ENCODE data around the gene MIEF1.

MIEF1 gene

DNA sequence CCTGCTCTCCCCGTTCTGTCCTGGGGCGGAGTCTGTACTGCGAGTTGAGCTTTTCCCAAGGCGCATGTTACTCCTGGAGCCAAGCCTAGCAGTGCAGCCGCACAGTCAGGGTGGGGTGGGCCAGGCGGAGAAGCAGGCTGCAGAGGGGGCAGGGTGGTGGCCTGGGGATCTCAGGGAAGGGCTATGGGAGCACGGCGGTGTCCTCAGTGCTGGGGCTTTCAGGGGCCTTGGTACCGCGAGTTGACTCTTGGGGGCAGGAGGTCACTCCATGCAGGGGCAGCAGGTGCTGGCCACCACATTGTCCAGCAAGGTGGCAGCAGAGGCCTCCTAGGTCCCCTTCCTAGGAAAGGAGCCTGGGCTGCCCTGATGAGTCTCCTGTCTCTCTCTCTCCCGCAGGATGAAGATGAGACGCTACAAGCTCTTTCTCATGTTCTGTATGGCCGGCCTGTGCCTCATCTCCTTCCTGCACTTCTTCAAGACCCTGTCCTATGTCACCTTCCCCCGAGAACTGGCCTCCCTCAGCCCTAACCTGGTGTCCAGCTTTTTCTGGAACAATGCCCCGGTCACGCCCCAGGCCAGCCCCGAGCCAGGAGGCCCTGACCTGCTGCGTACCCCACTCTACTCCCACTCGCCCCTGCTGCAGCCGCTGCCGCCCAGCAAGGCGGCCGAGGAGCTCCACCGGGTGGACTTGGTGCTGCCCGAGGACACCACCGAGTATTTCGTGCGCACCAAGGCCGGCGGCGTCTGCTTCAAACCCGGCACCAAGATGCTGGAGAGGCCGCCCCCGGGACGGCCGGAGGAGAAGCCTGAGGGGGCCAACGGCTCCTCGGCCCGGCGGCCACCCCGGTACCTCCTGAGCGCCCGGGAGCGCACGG, 14.9 kb upstream of the MIEF1 start:
- in situ Hi-C loops (cut with HindIII; ENCODE audit: low pct_ligation_motif_present, low pct_unique_long_range_greater_than_20kb, low sequenced_read_pairs): loop anchor here (25.0 kb wide), 1 partner anchor 100 kb away; the partner anchor contains the start of gene TAB1

GRCh38 chr22:39487826-39488520, 14.1 kb upstream of the MIEF1 start:
- in situ Hi-C loops (cut with HindIII; ENCODE audit: low pct_ligation_motif_present, low pct_unique_long_range_greater_than_20kb, low sequenced_read_pairs): loop anchor here (25.0 kb wide), 1 partner anchor 101 kb away; the partner anchor contains the start of gene TAB1
- DNase-seq: no peak

More for the DNA sequence above, 14.9 kb upstream of the MIEF1 start:
- DNase-seq: no peak

- DNase-seq: no peak
- in situ Hi-C loops (cut with HindIII; ENCODE audit: low pct_ligation_motif_present, low pct_unique_long_range_greater_than_20kb, low sequenced_read_pairs): loop anchor here (25.0 kb wide), 1 partner anchor 101 kb away; the partner anchor contains the start of gene TAB1
These were observed 13.5 kb upstream of the MIEF1 start for GRCh38 chr22:39488563-39489083.

- in situ Hi-C loops (cut with HindIII; ENCODE audit: low pct_ligation_motif_present, low pct_unique_long_range_greater_than_20kb, low sequenced_read_pairs): loop anchor here (25.0 kb wide), 1 partner anchor 102 kb away; the partner anchor contains the start of gene TAB1
- DNase-seq: no peak
These were observed 12.7 kb upstream of the MIEF1 start for GRCh38 chr22:39489094-39490068.

DNA sequence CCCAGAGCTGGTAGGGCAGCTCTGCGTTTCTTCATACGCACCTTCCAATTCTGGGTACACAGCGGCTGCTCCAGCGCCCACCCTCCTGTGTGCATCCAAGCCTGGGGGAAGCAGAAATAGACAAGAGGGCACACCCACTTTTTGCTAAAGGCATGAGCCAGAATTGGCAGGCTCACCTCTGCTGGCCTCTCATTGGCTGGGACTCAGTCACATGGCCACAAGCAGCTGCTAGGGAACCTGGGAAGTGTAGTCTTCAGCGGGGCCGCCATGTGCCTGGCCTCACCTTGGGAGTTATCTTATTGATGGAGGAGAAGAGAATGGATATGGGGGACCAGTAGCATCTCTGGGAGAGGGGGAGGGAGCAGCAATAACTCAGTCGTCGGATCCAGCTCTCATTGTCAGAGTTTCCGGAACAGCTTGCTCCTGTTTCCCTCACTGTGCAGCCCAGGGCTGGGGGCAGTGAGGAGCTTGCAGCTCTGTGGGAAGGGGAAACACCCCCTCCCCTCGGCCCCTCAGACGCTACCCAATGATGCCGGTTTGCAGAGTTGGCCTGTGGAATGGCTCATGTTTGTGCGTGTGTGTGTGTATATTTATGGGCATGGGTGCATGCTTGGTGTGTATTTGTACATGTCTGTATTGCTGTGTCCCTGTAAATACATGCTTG, 11.8 kb upstream of the MIEF1 start:
- in situ Hi-C loops (cut with HindIII; ENCODE audit: low pct_ligation_motif_present, low pct_unique_long_range_greater_than_20kb, low sequenced_read_pairs): loop anchor here (25.0 kb wide), 1 partner anchor 103 kb away; the partner anchor contains the start of gene TAB1
- peak; percentile 55 for DNase-seq

DNA sequence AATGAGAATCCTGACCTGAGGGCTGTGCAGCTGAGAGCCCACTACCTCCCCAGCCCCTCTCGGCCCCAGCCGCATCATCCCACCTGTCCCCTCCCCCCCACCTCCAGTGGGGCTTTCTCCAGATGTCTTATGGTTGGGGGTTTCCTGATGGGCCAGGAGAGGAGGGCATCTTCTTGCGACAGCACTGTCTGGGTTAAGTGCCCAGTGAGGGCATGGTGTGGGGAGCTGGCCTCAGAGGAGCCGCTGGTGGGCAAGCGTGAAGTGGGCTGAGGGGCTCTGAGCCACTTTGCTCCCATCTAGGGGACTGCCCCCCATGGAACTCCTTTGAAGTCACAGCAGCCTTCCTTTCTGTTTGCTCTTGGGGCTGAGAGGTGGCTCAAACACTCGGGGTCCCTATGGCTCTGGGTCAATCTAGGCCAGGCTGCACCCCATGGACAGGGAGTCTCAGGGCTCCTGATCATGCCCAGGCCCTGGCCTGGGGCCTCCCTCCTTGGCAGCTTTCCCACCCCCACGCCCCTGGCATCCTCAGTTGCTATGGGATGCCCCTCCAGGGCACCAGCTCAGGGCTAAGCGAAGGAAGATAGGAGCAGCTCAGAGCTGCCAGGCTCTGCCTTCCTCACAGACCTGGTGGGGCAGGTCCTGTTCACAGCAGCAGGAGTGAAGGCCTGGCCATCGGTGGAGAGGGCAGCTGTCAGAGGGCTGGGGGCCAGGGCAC, 11.0 kb upstream of the MIEF1 start:
- no peak for DNase-seq
- in situ Hi-C loops (cut with HindIII; ENCODE audit: low pct_ligation_motif_present, low pct_unique_long_range_greater_than_20kb, low sequenced_read_pairs): loop anchor here (25.0 kb wide), 1 partner anchor 104 kb away; the partner anchor contains the start of gene TAB1

GRCh38 chr22:39491696-39492095, 10.4 kb upstream of the MIEF1 start:
- no peak for DNase-seq
- in situ Hi-C loops (cut with HindIII; ENCODE audit: low pct_ligation_motif_present, low pct_unique_long_range_greater_than_20kb, low sequenced_read_pairs): loop anchor here (25.0 kb wide), 1 partner anchor 104 kb away; the partner anchor contains the start of gene TAB1

DNA sequence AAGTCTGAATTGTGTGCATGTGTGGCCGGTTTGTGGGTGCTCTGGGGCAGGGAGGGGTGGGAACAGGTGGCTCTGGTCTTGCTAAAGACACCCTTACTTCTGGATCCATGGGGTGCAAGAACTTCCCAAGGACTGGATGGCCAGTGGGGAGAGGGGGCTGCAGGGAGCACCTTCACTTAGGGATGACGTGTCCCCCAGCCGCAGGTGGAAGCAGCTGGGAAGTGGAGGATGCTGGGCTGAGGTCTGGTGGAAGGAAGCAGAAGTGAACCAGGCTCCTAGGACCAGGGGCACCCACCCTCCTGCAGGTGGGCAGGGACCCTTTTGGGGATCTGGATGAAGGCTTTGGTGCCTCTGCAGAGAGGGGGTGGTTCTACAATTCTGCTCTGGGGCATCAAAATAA, 9.9 kb upstream of the MIEF1 start:
- in situ Hi-C loops (cut with HindIII; ENCODE audit: low pct_ligation_motif_present, low pct_unique_long_range_greater_than_20kb, low sequenced_read_pairs): loop anchor here (25.0 kb wide), 1 partner anchor 105 kb away; the partner anchor contains the start of gene TAB1
- DNase-seq: no peak

GRCh38 chr22:39493759-39494158, 8.3 kb upstream of the MIEF1 start:
- in situ Hi-C loops (cut with HindIII; ENCODE audit: low pct_ligation_motif_present, low pct_unique_long_range_greater_than_20kb, low sequenced_read_pairs): loop anchor here (25.0 kb wide), 1 partner anchor 106 kb away; the partner anchor contains the start of gene TAB1
- no peak for DNase-seq

DNA sequence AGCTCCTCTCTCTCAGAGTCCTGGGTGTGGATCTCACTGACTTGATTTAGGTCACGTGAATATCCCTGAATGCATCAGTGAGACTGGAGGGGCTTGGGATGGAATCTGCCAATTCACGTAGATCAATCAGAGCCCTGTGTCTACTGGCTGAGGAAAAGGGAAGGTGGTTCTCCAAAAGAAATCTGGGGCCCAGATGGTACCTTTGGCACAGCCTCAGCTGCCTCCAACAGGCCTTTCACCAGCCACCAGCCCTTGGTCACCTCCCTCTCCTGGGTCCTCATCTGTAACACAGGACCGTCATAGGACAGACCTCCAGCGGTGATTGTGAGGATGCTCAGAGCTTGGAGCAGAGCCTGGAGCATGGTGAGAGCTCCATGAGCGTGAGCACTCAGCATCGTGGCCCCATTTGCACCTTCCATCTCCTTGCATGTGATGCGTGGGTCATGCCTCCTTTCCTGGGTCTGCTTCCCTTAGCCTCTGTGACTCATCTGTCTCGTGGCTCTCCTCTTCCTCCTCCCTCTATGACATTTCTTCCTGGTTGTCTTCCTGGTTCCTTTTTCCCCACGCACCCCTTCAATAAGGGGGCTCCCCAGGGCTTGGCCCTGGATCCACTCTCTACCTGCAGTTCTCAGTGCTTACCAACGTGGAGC, 7.5 kb upstream of the MIEF1 start:
- DNase-seq: no peak
- in situ Hi-C loops (cut with HindIII; ENCODE audit: low pct_ligation_motif_present, low pct_unique_long_range_greater_than_20kb, low sequenced_read_pairs): loop anchor here (25.0 kb wide), 1 partner anchor 107 kb away; the partner anchor contains the start of gene TAB1

DNA sequence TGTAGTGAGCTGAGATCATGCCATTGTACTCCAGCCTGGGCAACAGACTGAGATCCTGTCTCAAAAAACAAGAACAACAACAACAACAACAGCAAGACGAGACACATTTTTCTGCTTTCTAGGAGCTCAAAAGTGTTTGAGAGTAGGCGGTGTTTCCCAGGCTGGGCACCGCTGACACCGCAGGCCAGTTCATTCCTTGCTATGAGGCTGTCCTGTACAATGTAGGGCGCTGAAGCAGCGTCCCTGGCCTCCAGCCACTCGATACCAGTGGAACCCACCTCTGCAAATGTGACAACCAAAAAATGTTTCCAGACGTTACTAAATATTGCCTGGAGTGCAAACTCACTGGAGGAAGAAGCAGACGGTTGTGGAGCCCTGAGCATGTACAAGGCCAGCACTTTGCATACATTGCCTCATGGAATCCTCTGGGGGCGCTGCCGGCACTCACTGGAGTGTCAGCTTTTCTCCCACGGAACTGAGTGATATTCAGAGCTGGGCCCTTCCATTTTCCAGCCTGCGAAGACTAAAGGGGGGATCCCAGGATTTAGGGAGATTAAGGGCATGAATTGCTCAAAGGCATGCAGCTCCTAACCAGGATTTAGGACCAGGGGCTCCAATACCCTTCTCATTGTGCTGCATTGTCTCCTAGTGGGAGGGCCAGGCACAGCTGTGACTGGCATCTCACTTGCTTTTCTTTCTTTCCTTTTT, 5.8 kb upstream of the MIEF1 start:
- in situ Hi-C loops (cut with HindIII; ENCODE audit: low pct_ligation_motif_present, low pct_unique_long_range_greater_than_20kb, low sequenced_read_pairs): loop anchor here (25.0 kb wide), 1 partner anchor 109 kb away; the partner anchor contains the start of gene TAB1
- peak; percentile 60 for DNase-seq

- in situ Hi-C loops (cut with HindIII; ENCODE audit: low pct_ligation_motif_present, low pct_unique_long_range_greater_than_20kb, low sequenced_read_pairs): loop anchor here (25.0 kb wide), 1 partner anchor 110 kb away; the partner anchor contains the start of gene TAB1
- DNase-seq: no peak
These were observed 4.7 kb upstream of the MIEF1 start for GRCh38 chr22:39497429-39497828.

DNA sequence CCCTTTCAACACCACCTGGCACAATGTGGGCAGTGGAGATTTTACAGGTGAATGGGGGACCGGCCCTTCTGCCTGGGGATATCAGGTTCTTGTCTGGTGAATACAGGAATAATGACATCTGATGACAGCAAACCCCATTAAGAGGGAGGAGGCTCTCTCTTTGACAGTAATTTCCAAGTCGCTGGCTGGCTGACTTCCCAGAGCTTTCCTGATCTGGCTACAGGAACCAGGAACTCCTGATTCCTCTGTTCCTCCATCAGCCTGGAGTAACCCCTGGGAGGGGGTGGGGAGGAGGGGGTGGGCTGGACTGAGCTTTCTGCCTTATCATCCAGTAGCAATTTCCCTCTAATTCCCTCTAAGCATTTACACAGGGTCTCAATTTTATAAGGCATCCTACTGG, 3.7 kb upstream of the MIEF1 start:
- DNase-seq: no peak
- in situ Hi-C loops (cut with HindIII; ENCODE audit: low pct_ligation_motif_present, low pct_unique_long_range_greater_than_20kb, low sequenced_read_pairs): loop anchor here (25.0 kb wide), 1 partner anchor 111 kb away; the partner anchor contains the start of gene TAB1

- no peak for DNase-seq
- in situ Hi-C loops (cut with HindIII; ENCODE audit: low pct_ligation_motif_present, low pct_unique_long_range_greater_than_20kb, low sequenced_read_pairs): loop anchor here (25.0 kb wide), 1 partner anchor 112 kb away; the partner anchor contains the start of gene TAB1
These were observed 3.3 kb upstream of the MIEF1 start for GRCh38 chr22:39498802-39499201.

DNA sequence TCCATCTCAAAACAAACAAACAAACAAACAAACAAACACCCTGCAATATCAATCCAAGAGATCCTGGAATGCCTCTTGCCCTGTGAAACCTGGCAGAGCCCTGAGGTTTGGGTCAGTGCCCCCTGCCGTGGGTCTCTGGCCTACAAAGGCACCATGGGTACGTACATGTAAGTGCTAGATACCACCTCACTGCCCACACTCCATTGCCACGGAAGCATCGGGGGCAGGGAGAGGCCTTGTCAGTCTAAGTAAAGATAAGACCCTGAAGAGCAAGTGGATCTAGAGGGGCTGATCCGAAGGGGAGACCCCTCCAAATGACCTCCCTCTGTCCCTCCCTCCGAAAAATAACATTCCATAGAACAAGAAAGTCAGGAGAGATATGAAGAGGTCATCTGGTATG, 2.0 kb upstream of the MIEF1 start:
- DNase-seq: no peak
- in situ Hi-C loops (cut with HindIII; ENCODE audit: low pct_ligation_motif_present, low pct_unique_long_range_greater_than_20kb, low sequenced_read_pairs): no loop called here
